ENCODE results near the gene RSAD1. TPM values are rescaled to one million over a fixed set of nuclear protein-coding genes. Genes with fewer than 3 reads are reported as not detected.
A peak's percentile ranks its signal among the peaks of the same experiment; 100 is the strongest.

RSAD1 gene
- 10 to 100 TPM; 44.6 to 44.7 TPM for total RNA-seq
- 49.3 TPM for polyA plus RNA-seq (2013, experiment 1 of 2)
- 43.2 TPM for polyA plus RNA-seq (2013, experiment 2 of 2)
- total RNA-seq, result 47.1 to 97.0 (median 70.4) reads per million in 172 experiments

DNA sequence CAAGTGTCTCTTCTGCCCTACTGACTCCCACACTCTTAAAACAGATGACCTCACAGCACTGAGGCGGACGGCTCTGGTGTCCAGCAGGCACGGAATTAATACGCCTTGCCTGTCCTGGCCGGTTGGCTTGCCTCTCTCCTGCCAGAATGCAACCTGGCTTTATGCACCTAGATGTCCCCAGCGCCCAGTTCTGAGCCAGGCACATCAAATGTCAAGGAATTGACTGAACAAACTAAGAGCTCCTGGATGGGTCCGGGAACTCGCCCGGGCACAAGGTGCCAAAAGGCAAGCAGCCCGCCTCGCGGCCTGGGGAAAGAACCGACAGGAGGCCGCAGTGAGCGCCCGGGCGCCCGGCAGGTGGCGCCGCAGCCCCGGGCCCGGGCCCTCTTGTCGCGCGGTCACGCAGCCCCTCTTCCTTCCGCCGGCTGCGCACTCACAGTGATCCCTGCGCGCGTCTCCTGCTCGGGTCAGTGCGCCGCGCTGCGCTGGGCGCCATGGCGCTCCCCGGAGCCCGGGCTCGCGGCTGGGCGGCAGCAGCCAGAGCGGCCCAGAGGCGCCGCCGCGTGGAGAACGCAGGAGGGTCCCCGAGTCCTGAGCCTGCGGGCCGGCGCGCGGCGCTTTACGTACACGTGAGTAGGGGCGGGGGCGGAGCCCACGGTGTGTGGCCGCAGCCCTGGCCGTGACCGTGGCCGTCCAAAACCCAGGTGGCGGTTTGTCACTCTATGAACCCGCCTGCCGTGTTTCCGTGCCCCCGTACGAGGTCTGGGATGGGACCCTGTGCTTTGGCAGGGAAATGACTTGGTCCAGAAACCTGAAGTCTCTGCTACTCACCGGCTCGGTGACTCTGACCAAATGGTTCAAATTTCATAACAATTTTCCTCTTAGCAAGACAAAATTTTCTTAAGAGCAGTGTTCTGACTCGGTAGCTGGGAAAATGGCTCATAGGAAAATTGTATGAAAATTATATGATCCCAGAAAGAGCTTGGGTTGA is at the start of gene RSAD1:
Gene RSAD1, plus strand, starts transcription at position 470 of the 991 bp plus-strand sequence. Its CDS starts 25 bp downstream, at position 495.
- no peaks in the 10 kb centered on the region for H3K9me3 Mint-ChIP-seq
- POLR2A ChIA-PET, result interaction anchor here (1.0 to 2.1 kb wide), 4 partner anchors 52 to 389 kb away, joined by 4 to 21 read pairs (median 4); partner anchors contain the start of genes ACSF2 and LRRC59
- H3K27me3 Mint-ChIP-seq, result no peaks in the 10 kb centered on the region
- peaks cover 23% of the 10 kb centered on the region for H3K4me1 Mint-ChIP-seq (ENCODE audit: low read depth)
- TF ChIP-seq CTCF (IDR thresholded peaks at IDR 0.05), result peak; percentile 84
- no peaks in the 10 kb centered on the region for H3K27me3 ChIP-seq (ENCODE audit: control insufficient read depth in 1 of 2, insufficient read depth in 2 of 2, low read length in 2 of 2)
- H3K4me1 ChIP-seq (ENCODE audit: insufficient read depth, low read length), result peaks cover 30% of the 10 kb centered on the region
- intact Hi-C loops (cut with DNase I, micrococcal nuclease), result loop anchor here (2.0 to 5.0 kb wide), 6 partner anchors 52 to 364 kb away; partner anchors contain the start of genes ACSF2 (in 1 of the 2), EME1 (in 1 of the 2) and MRPL27 (in 1 of the 2)
- peak; percentile 89 for ATAC-seq (ENCODE audit: poor library complexity)
- peak within 1 kb of the TSS; percentile 95 for H3K4me3 Mint-ChIP-seq
- H3K36me3 ChIP-seq (ENCODE audit: insufficient read depth, low read length), result peaks cover 19% of the 10 kb centered on the region
- CTCF ChIA-PET, result interaction anchor here (0.7 to 2.1 kb wide), 17 partner anchors 11 to 152 kb away, joined by 3 to 19 read pairs (median 4); partner anchors contain the start of genes LRRC59, SPATA20 and XYLT2
- H3K4me3 ChIP-seq (ENCODE audit: low read length), result peak within 1 kb of the TSS; percentile 94
- DNase-seq, result peak; percentile 74 to 96 (median 84)
- H3K36me3 Mint-ChIP-seq (ENCODE audit: low read depth), result peaks cover 25% of the 10 kb centered on the region
- H3K27ac Mint-ChIP-seq, result peak within 1 kb of the TSS; percentile 88
- H3K27ac ChIP-seq (ENCODE audit: low read depth in 1 of 2, low read length in 2 of 2), result peak within 1 kb of the TSS; percentile 68 to 83
- H3K9me3 ChIP-seq (ENCODE audit: control insufficient read depth in 1 of 2, insufficient read depth in 1 of 2, low read length in 2 of 2), result no peaks in the 10 kb centered on the region

DNA sequence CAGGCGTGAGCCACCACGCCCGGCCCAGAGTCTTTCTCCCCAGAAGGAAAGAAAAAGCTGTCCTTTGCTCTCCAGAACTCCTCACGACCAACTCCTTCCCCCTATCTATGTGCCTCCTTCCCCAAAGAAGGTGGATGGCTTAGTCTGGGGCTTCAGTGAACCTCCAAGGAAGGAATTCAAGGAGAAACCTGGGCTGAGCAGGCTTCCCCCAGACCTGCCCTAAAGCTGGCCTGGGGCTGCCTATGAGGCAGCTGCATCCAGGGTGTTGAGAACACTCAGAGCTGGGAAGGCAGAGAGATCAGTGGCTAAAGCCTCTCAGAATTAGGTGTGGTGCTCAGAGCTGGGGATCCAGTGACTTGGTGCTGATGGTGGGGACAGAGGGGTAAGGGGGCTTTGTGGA is 48.9 kb upstream of the RSAD1 start:
- ATAC-seq (ENCODE audit: poor library complexity) (no peak), DNase-seq (no peak)
- Mint-ChIP-seq H3K27me3 (no peaks in the 10 kb centered on the region), H3K4me1 (ENCODE audit: low read depth) (peaks cover 26% of the 10 kb centered on the region), H3K9me3 (no peaks in the 10 kb centered on the region), H3K4me3 (no peak overlapping the region), H3K27ac (no peak overlapping the region), H3K36me3 (ENCODE audit: low read depth) (no peaks in the 10 kb centered on the region)
- no peaks in the 10 kb centered on the region for H3K36me3 ChIP-seq (ENCODE audit: insufficient read depth, low read length)
- H3K9me3 ChIP-seq (ENCODE audit: control insufficient read depth in 1 of 2, insufficient read depth in 1 of 2, low read length in 2 of 2), result no peaks in the 10 kb centered on the region
- no peak for TF ChIP-seq CTCF (IDR thresholded peaks at IDR 0.05)
- peaks cover 36% of the 10 kb centered on the region for H3K4me1 ChIP-seq (ENCODE audit: insufficient read depth, low read length)
- ChIA-PET CTCF (interaction anchor here (1.4 kb wide), 1 partner anchor 32 kb away, joined by 4 read pairs; the partner anchor contains the start of gene LRRC59), POLR2A (no interaction called here)
- intact Hi-C loops (cut with DNase I, micrococcal nuclease), result no loop called here
- no peak overlapping the region for H3K27ac ChIP-seq (ENCODE audit: low read depth in 1 of 2, low read length in 2 of 2)
- no peak overlapping the region for H3K4me3 ChIP-seq (ENCODE audit: low read length)
- no peaks in the 10 kb centered on the region for H3K27me3 ChIP-seq (ENCODE audit: control insufficient read depth in 1 of 2, insufficient read depth in 2 of 2, low read length in 2 of 2)

DNA sequence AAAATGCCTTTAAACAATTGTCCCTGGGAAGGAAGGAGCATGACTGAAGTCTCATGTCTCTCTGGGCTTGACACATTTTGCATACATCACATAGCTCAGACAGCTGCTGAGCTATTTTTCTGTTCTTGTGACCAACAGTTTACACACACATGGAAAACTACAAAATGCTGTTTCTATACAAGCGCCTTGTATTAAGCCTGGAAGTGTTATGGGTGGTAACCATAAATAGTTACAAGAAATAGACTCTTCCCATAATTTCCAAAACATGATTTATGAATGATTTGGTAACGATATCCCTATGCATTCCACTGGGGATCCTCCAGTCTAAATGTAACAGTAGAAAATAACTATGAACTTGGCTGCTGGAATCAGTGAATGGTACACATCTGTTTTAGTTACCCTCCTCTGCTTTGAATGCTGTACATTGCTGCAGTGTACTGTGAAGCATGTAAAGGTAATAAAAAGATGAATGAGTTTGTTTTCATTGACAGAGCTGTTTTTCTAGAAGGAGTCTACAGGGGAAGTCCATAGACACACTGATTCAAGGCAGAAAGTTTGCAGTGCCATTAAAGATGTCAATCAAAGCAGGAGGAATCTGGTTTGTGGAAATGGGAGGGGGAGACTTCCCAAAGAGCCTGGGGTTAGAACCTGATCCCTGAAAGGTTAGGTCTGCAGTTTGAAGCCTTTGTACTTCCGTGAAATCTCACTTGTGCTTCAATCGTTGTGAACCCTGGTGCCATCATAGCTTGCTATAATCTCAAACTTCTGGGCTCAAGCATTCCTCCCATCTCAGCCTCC is 47.6 kb upstream of the RSAD1 start:
- ATAC-seq (ENCODE audit: poor library complexity) (no peak), DNase-seq (no peak)
- Histone ChIP-seq H3K4me3 (ENCODE audit: low read length) (no peak overlapping the region), H3K27ac (ENCODE audit: low read depth in 1 of 2, low read length in 2 of 2) (no peak overlapping the region), H3K4me1 (ENCODE audit: insufficient read depth, low read length) (peaks cover 26% of the 10 kb centered on the region), H3K9me3 (ENCODE audit: control insufficient read depth in 1 of 2, insufficient read depth in 1 of 2, low read length in 2 of 2) (no peaks in the 10 kb centered on the region), H3K36me3 (ENCODE audit: insufficient read depth, low read length) (no peaks in the 10 kb centered on the region), H3K27me3 (ENCODE audit: control insufficient read depth in 1 of 2, insufficient read depth in 2 of 2, low read length in 2 of 2) (no peaks in the 10 kb centered on the region)
- Mint-ChIP-seq H3K9me3 (no peaks in the 10 kb centered on the region), H3K27ac (no peak overlapping the region), H3K4me3 (no peak overlapping the region), H3K27me3 (no peaks in the 10 kb centered on the region), H3K4me1 (ENCODE audit: low read depth) (peaks cover 17% of the 10 kb centered on the region), H3K36me3 (ENCODE audit: low read depth) (no peaks in the 10 kb centered on the region)
- POLR2A ChIA-PET, result no interaction called here
- CTCF ChIA-PET, result interaction anchor here (1.6 kb wide), 1 partner anchor 33 kb away, joined by 7 read pairs; the partner anchor contains the start of gene LRRC59
- intact Hi-C loops (cut with DNase I, micrococcal nuclease), result no loop called here
- TF ChIP-seq CTCF (IDR thresholded peaks at IDR 0.05), result no peak
